Hepatocyte (in vitro differentiated cells): ENCODE data around the gene DAAM2.

Source experiments
- CTCF ChIP-seq: fragments of 200-600 bp; sonication (generic); IDR thresholded peaks from 2 replicates; pipeline ENCODE4 v1.5.1; 2016; ENCODE audit warnings: antibody characterized with exemption, mild to moderate bottlenecking; ENCODE audit not compliant: poor library complexity
- EZH2phosphoT487 ChIP-seq: fragments of 200-600 bp; sonication (generic); IDR thresholded peaks from one replicate; pipeline ENCODE4 v1.6.1; 2018; ENCODE audit warnings: antibody characterized with exemption, mild to moderate bottlenecking, low read depth, moderate library complexity; ENCODE audit not compliant: unreplicated experiment, severe bottlenecking

- TF ChIP-seq CTCF (no peak), EZH2phosphoT487 (no peak)
Observed at GRCh38 chr6:39843305-39844020, 51.3 kb downstream of the DAAM2 start.
